GM19463 (cell line): ENCODE measurements around the gene ERFE.
"Not testable (repeated sequence)": the region's sequence is repeated elsewhere in the genome, so short reads cannot be mapped to it uniquely, and the experiment has no call there.

Source experiments
- ATAC-seq: cut with Tn5 transposase; IDR thresholded peaks from one replicate; pipeline ENCODE4 v1.9.1; 2021; ENCODE audit warnings: mild to moderate bottlenecking, moderate library complexity; ENCODE audit not compliant: unreplicated experiment

Gene ERFE

GRCh38 chr2:238158509-238159070, at the start of gene ERFE:
Gene ERFE (plus strand): TSS chr2:238158970. CDS start chr2:238159008, 38 bp downstream.
- no peak for ATAC-seq

- ATAC-seq: no peak
Observed at GRCh38 chr2:238113611-238114010, 45.2 kb upstream of the ERFE start.

GRCh38 chr2:238114331-238114841, 44.4 kb upstream of the ERFE start:
- no peak for ATAC-seq

- ATAC-seq: no peak
Observed at GRCh38 chr2:238114851-238115660, 43.7 kb upstream of the ERFE start.

GRCh38 chr2:238115709-238116108, 43.1 kb upstream of the ERFE start:
- ATAC-seq: not testable (repeated sequence)

- ATAC-seq: no peak
Observed at GRCh38 chr2:238116298-238117198, 42.2 kb upstream of the ERFE start.

GRCh38 chr2:238117199-238118154, 41.3 kb upstream of the ERFE start:
- ATAC-seq: no peak

GRCh38 chr2:238119756-238120462, 38.9 kb upstream of the ERFE start:
- ATAC-seq: no peak

GRCh38 chr2:238120463-238121298, 38.1 kb upstream of the ERFE start:
- ATAC-seq: no peak

- no peak for ATAC-seq
Observed at GRCh38 chr2:238121511-238122286, 37.1 kb upstream of the ERFE start.

GRCh38 chr2:238122287-238123217, 36.2 kb upstream of the ERFE start:
- no peak for ATAC-seq

- no peak for ATAC-seq
Observed at GRCh38 chr2:238123218-238123971, 35.4 kb upstream of the ERFE start.

- no peak for ATAC-seq
Observed at GRCh38 chr2:238123991-238124470, 34.7 kb upstream of the ERFE start.

GRCh38 chr2:238124488-238125126, 34.2 kb upstream of the ERFE start:
- no peak for ATAC-seq

GRCh38 chr2:238125127-238125885, 33.5 kb upstream of the ERFE start:
- ATAC-seq: no peak
